H1 (cell line): ENCODE results near the gene FRMD7. TPM values are rescaled to one million over a fixed set of nuclear protein-coding genes. Genes with fewer than 3 reads are reported as not detected.

Experiments used
- CHD1 ChIP-seq: IDR thresholded peaks from 2 replicates; pipeline ENCODE4 v1.6.1; 2012; ENCODE audit warnings: low read depth, low read length, improper control_type of control experiment
- PHF8 ChIP-seq: fragments of 200-600 bp; sonication (generic); conservative IDR thresholded peaks from 2 replicates; pipeline ENCODE4 v1.7.1; 2012; ENCODE audit warnings: low read depth, mild to moderate bottlenecking, inconsistent platforms, low read length, moderate library complexity
- RAD21 ChIP-seq, 2 experiments: IDR thresholded peaks in 1 of 2; conservative IDR thresholded peaks in 1 of 2; 2 replicates each; pipeline ENCODE4 v1.6.1; 2011; ENCODE audit warnings: low read depth in 2 of 2, low read length in 2 of 2, improper control_type of control experiment in 1 of 2, inconsistent platforms in 1 of 2, mild to moderate bottlenecking in 1 of 2, moderate library complexity in 1 of 2
- polyA plus RNA-seq, 7 experiments: library from polyadenylated mRNA; depleted of rRNA in 3 of 7; stranded (reverse) in 5 of 7; unstranded in 2 of 7; fragments of >200 nt in 5 of 7; fragments of 200-250 nt in 2 of 7; gene quantifications; 1 replicate in 5 of 7; 2 replicates in 1 of 7; 4 replicates in 1 of 7; pipeline versions ENCODE4 v1.2.1 to v1.2.3, GENCODE V29; 2011 to 2013; ENCODE audit warnings: missing spikeins in 2 of 7, mixed read lengths in 2 of 7
- total RNA-seq: library from RNA; stranded (reverse); fragmentation: NEBNext Ultra II Directional; extraction: Animal tissue kit (Norgen Biotek cat#: 25700); gene quantifications from 2 replicates; pipeline ENCODE4 v1.2.1, GENCODE V29; 2021

Gene FRMD7
- total and polyA plus RNA-seq, 2 of the 8 experiments (the other 6 are each of a cell fraction or from before 2014, with no cell fraction given), result not detected

- no peak for TF ChIP-seq CHD1
- TF ChIP-seq RAD21 (IDR thresholded peaks at IDR 0.05 in 1 of 2, conservative IDR thresholded peaks at IDR 0.05 in 1 of 2; ENCODE audit: low read depth in 2 of 2, low read length in 2 of 2), result no peak
- no peak for TF ChIP-seq PHF8
These were observed 82.4 kb downstream of the FRMD7 start (continued) for GRCh38 chrX:132045456-132045855.
